GM18909 (cell line): ENCODE measurements around the gene MAP2K2.

Experiments
- ATAC-seq: cut with Tn5 transposase; IDR thresholded peaks from one replicate; pipeline ENCODE4 v1.9.1; 2021; ENCODE audit warnings: mild to moderate bottlenecking; ENCODE audit not compliant: unreplicated experiment, poor library complexity

MAP2K2 gene

DNA sequence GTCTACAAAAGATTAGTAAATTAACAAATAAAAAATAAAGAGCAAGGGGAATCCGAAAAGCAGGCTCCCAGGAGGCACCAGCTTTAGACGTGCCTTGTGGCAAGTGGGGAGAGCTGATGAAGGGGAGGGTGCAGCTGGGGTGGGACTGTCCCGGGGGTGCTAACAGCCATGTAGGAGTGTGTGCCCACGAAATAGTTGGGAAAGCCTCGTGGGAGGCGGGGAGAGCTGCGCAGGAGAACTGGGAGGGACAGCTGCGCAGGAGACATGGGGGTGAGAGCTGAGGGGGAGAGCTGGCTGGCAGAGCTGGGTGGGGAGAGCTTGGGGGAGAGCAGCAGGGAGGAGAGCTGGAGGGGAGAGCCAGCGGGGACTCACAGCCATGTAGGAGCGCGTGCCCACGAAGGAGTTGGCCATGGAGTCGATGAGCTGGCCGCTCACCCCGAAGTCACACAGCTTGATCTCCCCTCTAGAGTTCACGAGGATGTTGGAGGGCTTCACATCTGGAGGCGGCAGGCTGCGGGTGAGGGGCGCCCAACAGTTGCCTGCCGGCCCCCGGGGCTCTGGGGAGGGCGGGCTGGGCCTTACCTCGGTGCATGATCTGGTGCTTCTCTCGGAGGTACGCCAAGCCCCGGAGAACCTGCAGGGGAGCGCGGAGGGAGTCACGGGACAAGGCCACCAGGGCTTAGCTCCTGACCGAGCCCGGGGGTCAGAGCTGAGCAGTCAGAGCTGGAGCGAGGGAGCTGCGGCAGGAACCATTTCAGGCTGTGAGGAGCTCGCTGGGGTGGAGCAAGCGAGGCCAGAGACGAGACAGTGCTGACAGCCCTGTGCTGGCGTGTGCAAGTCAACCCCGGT is 23.1 kb downstream of the MAP2K2 start:
- ATAC-seq, result no peak

DNA sequence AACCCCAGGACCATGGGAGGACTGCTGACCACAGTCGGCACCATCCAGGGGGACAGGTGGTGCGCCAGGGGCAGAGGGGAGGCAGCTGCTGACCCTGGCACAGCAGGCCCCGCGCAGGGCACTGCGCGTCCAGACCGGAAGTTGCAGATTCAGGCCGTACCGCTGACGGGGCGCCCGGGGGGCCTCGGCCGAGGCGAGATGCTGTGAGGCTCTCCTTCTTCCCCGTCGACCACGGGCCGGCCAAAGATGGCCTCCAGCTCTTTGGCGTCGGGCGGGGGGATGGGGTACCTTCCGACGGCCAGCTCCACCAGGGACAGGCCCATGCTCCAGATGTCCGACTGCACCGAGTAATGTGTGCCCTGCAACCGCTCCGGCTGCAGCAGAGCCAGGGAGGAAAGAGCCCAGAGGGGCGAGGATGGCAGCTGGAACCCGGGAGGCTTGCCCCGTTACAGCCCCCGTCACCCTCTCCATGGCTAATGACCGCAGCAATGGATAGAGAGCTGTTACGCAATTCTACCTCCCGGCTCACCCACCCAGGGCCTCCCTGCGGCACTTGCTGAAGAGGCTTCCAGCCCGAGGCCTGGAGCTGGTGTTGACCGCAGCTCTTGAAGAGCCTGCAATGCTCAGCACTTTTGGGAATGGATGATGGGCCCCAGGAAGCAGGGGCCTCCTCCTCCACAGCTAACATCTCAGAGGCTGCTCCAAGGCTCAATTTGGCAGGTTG is 24.7 kb downstream of the MAP2K2 start:
- ATAC-seq, result no peak

DNA sequence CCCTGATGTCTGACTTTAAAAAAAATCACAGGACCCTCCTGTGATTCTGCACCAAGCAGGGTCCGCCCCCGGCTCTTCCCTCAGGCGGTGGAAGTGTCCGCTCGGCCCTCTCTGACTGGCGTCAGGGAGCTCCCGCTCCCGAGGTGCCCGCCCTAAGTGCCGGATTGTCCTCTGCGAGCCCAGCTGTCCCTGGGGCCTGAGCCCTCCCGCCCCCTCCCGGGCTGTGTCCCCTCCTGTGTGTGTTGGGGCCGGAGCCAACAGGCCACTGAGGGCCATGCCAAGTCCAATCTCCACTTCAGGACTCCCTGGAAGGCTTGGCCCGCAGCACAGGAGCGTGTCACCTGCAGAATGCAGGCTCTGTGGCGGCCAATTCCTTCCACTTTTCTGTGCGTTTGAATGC is 25.4 kb downstream of the MAP2K2 start:
- no peak for ATAC-seq

DNA sequence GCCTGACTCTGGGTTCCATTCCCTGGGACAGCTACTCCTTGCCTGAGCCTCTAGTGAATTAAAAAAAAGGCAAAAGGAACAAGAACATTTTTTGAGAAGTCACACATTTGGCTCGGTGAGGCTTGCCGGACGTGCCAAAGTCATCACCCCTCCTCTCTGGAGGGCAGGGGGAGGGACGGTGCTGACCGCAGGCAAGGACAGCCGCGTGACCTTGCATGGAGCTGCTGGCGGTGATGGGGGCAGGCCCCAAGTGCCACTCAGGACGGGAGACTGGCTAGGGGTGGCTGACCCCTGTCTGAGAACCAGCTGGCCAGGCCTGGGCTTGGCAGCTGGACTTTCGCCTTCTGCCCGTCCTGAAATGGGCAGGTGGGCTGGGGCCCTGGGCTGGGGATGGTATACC is 26.4 kb downstream of the MAP2K2 start:
- ATAC-seq, result no peak

- ATAC-seq, result no peak
Observed at GRCh38 chr19:4096049-4096892, 27.7 kb downstream of the MAP2K2 start.

GRCh38 chr19:4095488-4095844 is 28.5 kb downstream of the MAP2K2 start:
- no peak for ATAC-seq

DNA sequence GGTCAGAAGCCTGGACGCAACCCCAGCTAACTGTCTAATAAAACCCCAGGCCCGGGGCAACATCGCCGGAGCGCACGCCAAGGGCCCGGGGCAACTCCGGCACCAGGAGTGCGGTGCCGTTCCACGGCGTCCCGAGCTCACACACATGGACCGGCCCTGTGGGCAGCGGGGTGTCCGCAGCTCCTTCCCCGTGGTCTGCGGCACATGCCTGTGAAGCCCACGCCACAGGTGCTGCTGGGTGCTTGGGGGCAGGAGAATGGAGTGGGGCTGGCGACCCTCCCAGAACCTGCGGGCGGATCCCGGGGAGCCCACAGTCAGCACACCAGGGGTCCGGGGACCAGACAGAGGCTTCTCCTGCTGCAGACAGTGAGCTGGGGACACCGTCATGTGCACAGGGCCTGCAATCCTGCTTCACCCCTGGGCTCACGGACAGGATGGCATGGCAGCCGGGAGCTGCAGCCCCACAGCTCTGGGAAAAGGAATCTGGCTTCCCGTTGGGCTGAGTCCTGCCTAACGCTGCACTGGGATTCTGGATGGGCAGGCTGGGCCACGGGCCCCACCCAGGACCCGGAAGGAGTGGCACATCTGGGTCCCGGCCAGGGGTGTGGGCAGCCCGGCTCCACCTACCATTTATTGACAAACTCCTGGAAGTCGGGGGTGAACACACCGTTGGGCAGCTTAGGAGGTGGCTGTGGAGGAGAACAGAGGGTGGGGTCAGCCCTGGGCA is 29.0 kb downstream of the MAP2K2 start:
- ATAC-seq, result no peak

GRCh38 chr19:4094291-4094690 is 29.6 kb downstream of the MAP2K2 start:
- no peak for ATAC-seq

- ATAC-seq, result no peak
Observed at GRCh38 chr19:4093643-4094175, 30.2 kb downstream of the MAP2K2 start.

DNA sequence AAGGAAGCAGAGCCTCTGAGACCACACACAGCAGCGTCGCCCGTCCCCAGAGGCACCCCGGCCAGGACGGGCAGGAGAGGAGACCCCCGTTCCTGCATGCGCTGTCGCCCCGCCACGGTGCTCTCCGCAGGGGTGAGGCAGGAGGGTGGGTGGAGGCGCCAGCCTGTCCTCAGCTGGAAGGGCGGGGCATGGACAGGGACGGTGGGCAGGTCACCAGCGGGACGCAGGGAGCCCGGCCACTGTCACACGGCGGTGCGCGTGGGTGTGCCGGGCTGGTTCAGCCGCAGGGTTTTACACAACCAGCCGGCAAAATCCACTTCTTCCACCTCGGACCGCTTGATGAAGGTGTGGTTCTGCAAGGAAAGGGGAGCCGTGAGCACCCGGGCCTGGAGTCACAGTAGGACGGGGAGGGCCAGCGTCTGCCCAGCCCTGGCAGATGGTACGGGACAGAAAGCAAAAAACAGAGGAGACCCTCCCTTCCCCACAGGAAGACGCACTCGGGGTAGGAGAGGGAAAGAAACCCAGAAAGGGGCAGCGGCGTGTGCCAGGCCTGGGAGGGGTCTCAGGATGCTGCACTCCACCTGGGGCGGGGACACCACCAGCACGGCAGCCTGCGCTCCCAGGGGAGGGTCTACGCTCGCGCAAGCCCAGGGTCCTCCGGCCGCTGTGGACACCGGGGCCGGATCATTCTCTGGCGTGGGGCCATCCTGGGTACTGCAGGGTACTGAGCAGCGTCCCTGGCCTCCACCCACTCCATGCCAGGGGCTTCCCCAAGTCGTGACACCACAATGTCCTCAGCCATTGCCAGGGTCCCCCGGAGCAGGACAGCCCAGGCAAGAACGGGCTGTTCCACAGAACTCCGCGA is 33.3 kb downstream of the MAP2K2 start:
- no peak for ATAC-seq

GRCh38 chr19:4089946-4090345 is 34.0 kb downstream of the MAP2K2 start:
- no peak for ATAC-seq

- no peak for ATAC-seq
Observed at GRCh38 chr19:4089400-4089908, 34.5 kb downstream of the MAP2K2 start.

DNA sequence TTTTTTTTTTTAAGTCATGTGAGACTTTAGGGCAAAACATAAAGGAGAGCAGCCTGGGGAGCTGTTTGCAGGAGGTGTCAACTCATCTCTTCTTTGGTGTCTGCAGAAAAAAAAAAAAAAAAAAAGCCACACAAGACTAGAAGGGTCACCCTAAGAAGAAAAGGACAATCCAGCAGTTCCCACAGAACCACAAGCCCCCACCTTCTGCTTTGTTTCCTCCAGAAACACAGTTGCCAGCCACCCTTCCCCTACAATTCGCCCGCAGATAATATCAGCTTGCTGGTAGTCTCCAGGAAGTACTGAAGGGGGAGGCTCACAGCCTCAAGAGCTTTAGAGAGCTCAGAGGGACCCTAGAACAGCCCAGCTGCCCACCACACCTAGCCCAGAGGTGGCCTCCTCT is 34.9 kb downstream of the MAP2K2 start:
- no peak for ATAC-seq

DNA sequence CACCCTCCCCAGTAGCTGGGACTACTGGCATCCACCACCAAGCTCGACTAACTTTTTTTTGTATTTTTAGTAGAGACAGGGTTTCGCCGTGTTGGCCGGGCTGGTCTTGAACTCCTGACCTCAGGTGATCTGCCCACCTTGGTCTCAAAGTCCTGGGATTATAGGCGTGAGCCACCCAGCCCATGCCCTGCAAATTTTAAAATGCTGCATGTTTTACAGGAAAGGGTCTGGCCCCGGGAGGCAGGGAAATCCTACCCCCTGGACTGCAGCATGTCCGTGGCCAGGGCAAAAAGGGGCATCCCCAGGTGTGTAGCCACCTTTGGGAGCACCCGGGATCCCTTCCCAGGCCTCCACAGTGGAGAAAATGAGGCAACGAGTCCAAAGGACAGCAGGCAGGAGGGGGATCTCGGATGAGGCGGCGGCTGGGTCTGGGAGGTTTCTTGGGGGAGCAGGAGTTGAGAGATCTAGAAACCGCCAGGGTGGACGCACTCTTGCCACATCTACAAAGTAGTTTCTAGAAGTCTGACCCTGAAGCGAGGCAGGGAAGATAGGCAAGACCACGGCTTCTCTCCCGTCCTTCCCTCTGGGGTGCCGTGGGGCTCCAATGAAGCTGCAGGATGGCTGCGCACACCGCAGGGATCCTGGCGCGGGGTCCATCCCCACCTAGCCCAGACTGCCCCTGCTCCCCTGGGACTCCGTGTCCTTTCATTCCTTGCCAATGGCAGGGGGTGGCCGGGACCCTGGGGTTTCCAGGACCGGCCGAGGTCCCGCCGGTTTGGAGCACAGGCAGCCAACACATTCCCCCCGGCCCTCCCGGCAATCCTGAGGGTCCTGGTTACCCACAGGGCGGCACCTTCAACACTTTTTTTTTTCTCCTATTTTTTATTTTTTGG is 35.9 kb downstream of the MAP2K2 start:
- ATAC-seq, result no peak

GRCh38 chr19:4086411-4086867 is 37.5 kb downstream of the MAP2K2 start:
- no peak for ATAC-seq

DNA sequence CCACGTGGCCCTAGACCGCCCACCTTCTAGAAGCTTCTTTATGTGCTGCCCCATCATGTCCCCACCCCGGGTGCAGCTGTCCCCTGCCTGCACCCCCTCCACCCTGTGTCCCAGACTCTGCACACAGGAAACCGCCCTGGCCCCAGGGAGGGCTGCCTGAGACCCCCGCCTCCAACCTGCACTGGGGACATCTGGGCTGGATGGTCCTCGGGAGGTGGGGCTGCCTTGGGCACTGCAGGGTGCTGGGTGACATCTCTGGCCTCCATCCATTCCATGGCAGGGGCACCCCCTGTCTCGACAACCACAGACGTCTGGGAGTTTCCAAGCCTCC is 39.4 kb downstream of the MAP2K2 start:
- no peak for ATAC-seq

GRCh38 chr19:4083677-4084546 is 40.0 kb downstream of the MAP2K2 start:
- no peak for ATAC-seq
